ENCODE measurements around the gene ZNF716. TPM values are rescaled to one million over a fixed set of nuclear protein-coding genes. Genes with fewer than 3 reads are reported as not detected.

Gene ZNF716
- not detected in 2 replicates for total RNA-seq

DNA sequence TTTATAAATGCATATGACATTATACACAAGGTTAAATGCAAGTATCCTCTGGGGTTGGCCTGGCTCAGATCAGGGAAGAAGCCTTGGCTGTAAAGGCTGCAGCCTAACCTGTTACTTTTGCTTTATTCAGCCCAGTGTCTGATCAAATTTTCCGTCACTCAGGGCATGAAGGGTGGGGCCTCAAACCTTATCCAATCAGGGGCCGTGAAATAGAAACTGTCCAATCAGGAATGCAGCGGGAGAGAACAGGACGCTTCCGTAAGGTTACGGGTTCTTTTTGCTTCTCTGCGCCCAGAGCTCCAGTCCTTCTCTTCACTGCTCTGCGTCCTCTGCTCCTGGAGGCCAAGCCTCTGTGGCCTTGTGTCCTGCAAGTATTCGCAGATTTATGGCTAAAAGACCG lies at the start of gene ZNF716:
Gene ZNF716 (plus strand): TSS at position 274 of the 400 bp plus-strand sequence. CDS start 112 bp downstream, at position 386.

